ENCODE results near the gene CNTFR.

Gene CNTFR

GRCh38 chr9:34552986-34553385, 36.5 kb downstream of the CNTFR start:
- no peak for TF ChIP-seq CTCF (IDR thresholded peaks at IDR 0.05; ENCODE audit: insufficient read depth, low read length)
- TF ChIP-seq POLR2AphosphoS5 (IDR thresholded peaks at IDR 0.05; ENCODE audit: low read depth): no peak
- no peak for DNase-seq (ENCODE audit: low read depth in 1 of 2, low spot score in 1 of 2)
- Histone ChIP-seq H3K4me3 (replicated peaks; ENCODE audit: insufficient read depth, low read length) (no peak overlapping the region), H3K27ac (replicated peaks) (no peak overlapping the region), H3K27me3 (ENCODE audit: insufficient read depth, poor library complexity, severe bottlenecking) (peaks cover 14% of the 10 kb centered on the region)

- H3K27me3 ChIP-seq (ENCODE audit: insufficient read depth, poor library complexity, severe bottlenecking): peaks cover 14% of the 10 kb centered on the region
These were observed 36.9 kb downstream of the CNTFR start for GRCh38 chr9:34552606-34552981.

GRCh38 chr9:34551751-34552605, 37.5 kb downstream of the CNTFR start:
- Histone ChIP-seq H3K4me3 (replicated peaks; ENCODE audit: insufficient read depth, low read length) (no peak overlapping the region), H3K27me3 (ENCODE audit: insufficient read depth, poor library complexity, severe bottlenecking) (peaks cover 14% of the 10 kb centered on the region), H3K27ac (replicated peaks) (no peak overlapping the region)
- TF ChIP-seq CTCF (IDR thresholded peaks at IDR 0.05; ENCODE audit: insufficient read depth, low read length) (no peak), GABPA (IDR thresholded peaks at IDR 0.05; ENCODE audit: low read depth) (no peak), SPI1 (IDR thresholded peaks at IDR 0.05; ENCODE audit: borderline replicate concordance, low read depth) (no peak), POLR2AphosphoS5 (IDR thresholded peaks at IDR 0.05; ENCODE audit: low read depth) (no peak), REST (IDR thresholded peaks at IDR 0.05; ENCODE audit: insufficient replicate concordance, low read depth) (no peak)
- DNase-seq (ENCODE audit: low read depth in 1 of 2, low spot score in 1 of 2): no peak

More at GRCh38 chr9:34552606-34552981, 36.9 kb downstream of the CNTFR start:
- TF ChIP-seq REST (IDR thresholded peaks at IDR 0.05; ENCODE audit: insufficient replicate concordance, low read depth): no peak
- TF ChIP-seq CTCF (IDR thresholded peaks at IDR 0.05; ENCODE audit: insufficient read depth, low read length): no peak
- no peak for TF ChIP-seq POLR2AphosphoS5 (IDR thresholded peaks at IDR 0.05; ENCODE audit: low read depth)
- TF ChIP-seq SPI1 (IDR thresholded peaks at IDR 0.05; ENCODE audit: borderline replicate concordance, low read depth): no peak
- no peak for TF ChIP-seq GABPA (IDR thresholded peaks at IDR 0.05; ENCODE audit: low read depth)
- H3K4me3 ChIP-seq (replicated peaks; ENCODE audit: insufficient read depth, low read length): no peak overlapping the region
- no peak for DNase-seq (ENCODE audit: low read depth in 1 of 2, low spot score in 1 of 2)
- H3K27ac ChIP-seq (replicated peaks): no peak overlapping the region
